ENCODE measurements around the gene GREB1L. TPM values are rescaled to one million over a fixed set of nuclear protein-coding genes. Genes with fewer than 3 reads are reported as not detected.

Gene GREB1L
- polyA plus RNA-seq, 1 donor from 2014 or later, result 23.3 TPM

DNA sequence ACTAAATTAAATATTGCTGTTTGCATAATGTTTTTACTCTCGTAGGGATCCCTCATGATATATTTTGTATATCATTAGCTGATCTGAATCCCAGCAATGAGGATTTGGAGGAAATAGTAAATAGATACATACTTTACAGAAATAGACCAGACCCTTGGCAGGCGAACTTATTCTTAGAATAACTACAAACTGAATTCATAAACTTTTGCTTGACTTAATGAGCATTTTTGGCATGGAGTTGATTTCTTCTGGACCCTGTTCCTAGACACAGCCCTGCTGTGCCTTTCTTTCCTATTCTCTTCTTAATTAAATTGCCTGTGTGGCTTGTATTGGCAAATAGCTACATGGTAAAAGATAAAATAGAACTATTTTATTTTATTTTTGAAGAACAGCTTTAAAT is 145.9 kb downstream of the GREB1L start:
- no peak for TF ChIP-seq EZH2 (IDR thresholded peaks at IDR 0.05; ENCODE audit: borderline replicate concordance, insufficient read depth, low read length, poor library complexity, severe bottlenecking)

DNA sequence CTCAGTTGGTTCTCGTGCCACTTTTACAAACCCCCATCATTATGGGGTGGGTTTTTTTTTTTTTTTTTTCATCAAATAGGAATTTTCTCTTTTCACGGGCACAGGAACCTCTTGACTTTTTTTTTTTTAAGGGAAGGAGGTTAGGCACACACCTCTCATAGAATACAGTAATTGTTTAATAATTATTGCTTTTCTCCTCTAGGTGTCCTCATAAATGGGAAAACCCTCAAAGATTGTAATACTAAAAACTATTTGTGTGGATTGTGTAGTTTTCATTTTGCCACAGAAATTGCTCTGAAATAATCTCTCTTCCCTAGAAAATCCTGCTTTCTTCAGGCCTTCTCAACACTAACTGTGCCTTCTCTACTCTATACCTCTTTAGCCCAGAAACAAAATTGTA is 147.3 kb downstream of the GREB1L start:
- H2AFZ ChIP-seq (ENCODE audit: low read depth, low read length), result no peak overlapping the region
- H3K9ac ChIP-seq (ENCODE audit: low read length), result no peak overlapping the region
- H3F3A ChIP-seq (ENCODE audit: insufficient read depth, low read length, poor library complexity, severe bottlenecking), result no peaks in the 10 kb centered on the region
- TF ChIP-seq, protein P1, sequence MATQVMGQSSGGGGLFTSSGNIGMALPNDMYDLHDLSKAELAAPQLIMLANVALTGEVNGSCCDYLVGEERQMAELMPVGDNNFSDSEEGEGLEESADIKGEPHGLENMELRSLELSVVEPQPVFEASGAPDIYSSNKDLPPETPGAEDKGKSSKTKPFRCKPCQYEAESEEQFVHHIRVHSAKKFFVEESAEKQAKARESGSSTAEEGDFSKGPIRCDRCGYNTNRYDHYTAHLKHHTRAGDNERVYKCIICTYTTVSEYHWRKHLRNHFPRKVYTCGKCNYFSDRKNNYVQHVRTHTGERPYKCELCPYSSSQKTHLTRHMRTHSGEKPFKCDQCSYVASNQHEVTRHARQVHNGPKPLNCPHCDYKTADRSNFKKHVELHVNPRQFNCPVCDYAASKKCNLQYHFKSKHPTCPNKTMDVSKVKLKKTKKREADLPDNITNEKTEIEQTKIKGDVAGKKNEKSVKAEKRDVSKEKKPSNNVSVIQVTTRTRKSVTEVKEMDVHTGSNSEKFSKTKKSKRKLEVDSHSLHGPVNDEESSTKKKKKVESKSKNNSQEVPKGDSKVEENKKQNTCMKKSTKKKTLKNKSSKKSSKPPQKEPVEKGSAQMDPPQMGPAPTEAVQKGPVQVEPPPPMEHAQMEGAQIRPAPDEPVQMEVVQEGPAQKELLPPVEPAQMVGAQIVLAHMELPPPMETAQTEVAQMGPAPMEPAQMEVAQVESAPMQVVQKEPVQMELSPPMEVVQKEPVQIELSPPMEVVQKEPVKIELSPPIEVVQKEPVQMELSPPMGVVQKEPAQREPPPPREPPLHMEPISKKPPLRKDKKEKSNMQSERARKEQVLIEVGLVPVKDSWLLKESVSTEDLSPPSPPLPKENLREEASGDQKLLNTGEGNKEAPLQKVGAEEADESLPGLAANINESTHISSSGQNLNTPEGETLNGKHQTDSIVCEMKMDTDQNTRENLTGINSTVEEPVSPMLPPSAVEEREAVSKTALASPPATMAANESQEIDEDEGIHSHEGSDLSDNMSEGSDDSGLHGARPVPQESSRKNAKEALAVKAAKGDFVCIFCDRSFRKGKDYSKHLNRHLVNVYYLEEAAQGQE (IDR thresholded peaks at IDR 0.05; ENCODE audit: borderline replicate concordance), result no peak
- TF ChIP-seq MXI1 (conservative IDR thresholded peaks at IDR 0.05; ENCODE audit: poor library complexity, severe bottlenecking) (no peak), SMC3 (conservative IDR thresholded peaks at IDR 0.05; ENCODE audit: poor library complexity) (no peak), TAF1 (IDR thresholded peaks at IDR 0.05; ENCODE audit: low read depth) (no peak), RAD21 (conservative IDR thresholded peaks at IDR 0.05) (no peak), POLR2AphosphoS5 (IDR thresholded peaks at IDR 0.05) (no peak), EZH2 (IDR thresholded peaks at IDR 0.05; ENCODE audit: borderline replicate concordance, insufficient read depth, low read length, poor library complexity, severe bottlenecking) (no peak), EP300 (conservative IDR thresholded peaks at IDR 0.05; ENCODE audit: poor library complexity, severe bottlenecking) (no peak)
- TF ChIP-seq, protein P2, sequence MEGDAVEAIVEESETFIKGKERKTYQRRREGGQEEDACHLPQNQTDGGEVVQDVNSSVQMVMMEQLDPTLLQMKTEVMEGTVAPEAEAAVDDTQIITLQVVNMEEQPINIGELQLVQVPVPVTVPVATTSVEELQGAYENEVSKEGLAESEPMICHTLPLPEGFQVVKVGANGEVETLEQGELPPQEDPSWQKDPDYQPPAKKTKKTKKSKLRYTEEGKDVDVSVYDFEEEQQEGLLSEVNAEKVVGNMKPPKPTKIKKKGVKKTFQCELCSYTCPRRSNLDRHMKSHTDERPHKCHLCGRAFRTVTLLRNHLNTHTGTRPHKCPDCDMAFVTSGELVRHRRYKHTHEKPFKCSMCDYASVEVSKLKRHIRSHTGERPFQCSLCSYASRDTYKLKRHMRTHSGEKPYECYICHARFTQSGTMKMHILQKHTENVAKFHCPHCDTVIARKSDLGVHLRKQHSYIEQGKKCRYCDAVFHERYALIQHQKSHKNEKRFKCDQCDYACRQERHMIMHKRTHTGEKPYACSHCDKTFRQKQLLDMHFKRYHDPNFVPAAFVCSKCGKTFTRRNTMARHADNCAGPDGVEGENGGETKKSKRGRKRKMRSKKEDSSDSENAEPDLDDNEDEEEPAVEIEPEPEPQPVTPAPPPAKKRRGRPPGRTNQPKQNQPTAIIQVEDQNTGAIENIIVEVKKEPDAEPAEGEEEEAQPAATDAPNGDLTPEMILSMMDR (IDR thresholded peaks at IDR 0.05; ENCODE audit: poor library complexity, severe bottlenecking), result no peak
- H3K27ac ChIP-seq (ENCODE audit: low read length), result no peak overlapping the region
- H3K4me3 ChIP-seq (ENCODE audit: low read length), result no peak overlapping the region
- H3K27me3 ChIP-seq (ENCODE audit: insufficient read depth, low read depth, low read length), result no peaks in the 10 kb centered on the region
- H3K9me2 ChIP-seq (ENCODE audit: insufficient read depth, low read length), result no peaks in the 10 kb centered on the region
- no peaks in the 10 kb centered on the region for H3K9me3 ChIP-seq (ENCODE audit: low read length)
- H3K36me3 ChIP-seq (ENCODE audit: insufficient read depth, low read length), result peaks cover 2% of the 10 kb centered on the region
- H3K4me2 ChIP-seq (ENCODE audit: low read length), result no peak overlapping the region
- no peaks in the 10 kb centered on the region for H4K20me1 ChIP-seq (ENCODE audit: insufficient read depth)
- H3K79me2 ChIP-seq (replicated peaks; ENCODE audit: insufficient read depth, low read length), result no peaks in the 10 kb centered on the region

More for the DNA sequence above, 145.9 kb downstream of the GREB1L start:
- no peaks in the 10 kb centered on the region for H3F3A ChIP-seq (ENCODE audit: insufficient read depth, low read length, poor library complexity, severe bottlenecking)
- no peak overlapping the region for H3K9ac ChIP-seq (ENCODE audit: low read length)
- H3K9me2 ChIP-seq (ENCODE audit: insufficient read depth, low read length), result no peaks in the 10 kb centered on the region
- H3K36me3 ChIP-seq (ENCODE audit: insufficient read depth, low read length), result peaks cover 4% of the 10 kb centered on the region
- no peaks in the 10 kb centered on the region for H3K9me3 ChIP-seq (ENCODE audit: low read length)
- H2AFZ ChIP-seq (ENCODE audit: low read depth, low read length), result no peak overlapping the region
- no peaks in the 10 kb centered on the region for H3K27me3 ChIP-seq (ENCODE audit: insufficient read depth, low read depth, low read length)
- H3K79me2 ChIP-seq (replicated peaks; ENCODE audit: insufficient read depth, low read length), result no peaks in the 10 kb centered on the region
- no peak overlapping the region for H3K4me2 ChIP-seq (ENCODE audit: low read length)
- no peak overlapping the region for H3K4me3 ChIP-seq (ENCODE audit: low read length)
- H3K27ac ChIP-seq (ENCODE audit: low read length), result no peak overlapping the region
- H4K20me1 ChIP-seq (ENCODE audit: insufficient read depth), result no peaks in the 10 kb centered on the region

DNA sequence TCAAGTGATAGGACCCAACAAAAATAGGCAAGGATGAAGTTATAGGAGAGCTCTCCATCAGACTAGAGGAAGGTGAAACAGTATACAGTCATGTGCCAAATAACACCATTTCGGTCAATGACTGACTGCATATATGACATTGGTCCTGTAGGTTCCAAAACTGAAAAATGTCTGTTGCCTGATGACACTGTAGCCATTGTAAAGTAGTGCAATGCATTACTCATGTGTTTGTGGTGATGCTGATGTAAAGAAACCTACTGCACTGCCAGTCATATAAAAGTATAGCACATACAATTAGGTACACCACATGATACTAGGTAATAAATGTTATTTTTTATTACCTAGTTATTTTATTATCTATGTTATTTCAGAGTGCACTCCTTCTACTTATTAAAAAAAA is 147.9 kb downstream of the GREB1L start:
- TF ChIP-seq TAF1 (IDR thresholded peaks at IDR 0.05; ENCODE audit: low read depth), result no peak
- no peak for TF ChIP-seq MXI1 (conservative IDR thresholded peaks at IDR 0.05; ENCODE audit: poor library complexity, severe bottlenecking)
- TF ChIP-seq, protein P1 (IDR thresholded peaks at IDR 0.05; ENCODE audit: borderline replicate concordance), result no peak
- TF ChIP-seq, protein P2 (IDR thresholded peaks at IDR 0.05; ENCODE audit: poor library complexity, severe bottlenecking), result no peak
- TF ChIP-seq EP300 (conservative IDR thresholded peaks at IDR 0.05; ENCODE audit: poor library complexity, severe bottlenecking), result no peak
- TF ChIP-seq EZH2 (IDR thresholded peaks at IDR 0.05; ENCODE audit: borderline replicate concordance, insufficient read depth, low read length, poor library complexity, severe bottlenecking), result no peak
- TF ChIP-seq RAD21 (conservative IDR thresholded peaks at IDR 0.05), result no peak
- no peak for TF ChIP-seq SMC3 (conservative IDR thresholded peaks at IDR 0.05; ENCODE audit: poor library complexity)
- no peak for TF ChIP-seq POLR2AphosphoS5 (IDR thresholded peaks at IDR 0.05)
- Histone ChIP-seq H3K9me2 (ENCODE audit: insufficient read depth, low read length) (no peaks in the 10 kb centered on the region), H3K27ac (ENCODE audit: low read length) (no peak overlapping the region), H3K79me2 (replicated peaks; ENCODE audit: insufficient read depth, low read length) (no peaks in the 10 kb centered on the region), H3K36me3 (ENCODE audit: insufficient read depth, low read length) (no peaks in the 10 kb centered on the region), H3K4me3 (ENCODE audit: low read length) (no peak overlapping the region), H4K20me1 (ENCODE audit: insufficient read depth) (no peaks in the 10 kb centered on the region), H3F3A (ENCODE audit: insufficient read depth, low read length, poor library complexity, severe bottlenecking) (no peaks in the 10 kb centered on the region), H3K9ac (ENCODE audit: low read length) (no peak overlapping the region), H2AFZ (ENCODE audit: low read depth, low read length) (no peak overlapping the region), H3K9me3 (ENCODE audit: low read length) (no peaks in the 10 kb centered on the region), H3K4me2 (ENCODE audit: low read length) (no peak overlapping the region), H3K27me3 (ENCODE audit: insufficient read depth, low read depth, low read length) (no peaks in the 10 kb centered on the region)
